ENCODE data around the gene HOXA3. TPM values are rescaled to one million over a fixed set of nuclear protein-coding genes. Genes with fewer than 3 reads are reported as not detected.

Gene HOXA3
- total and polyA plus RNA-seq, 7 donors: 0.65 to 5.6 (median 3.3) TPM

DNA sequence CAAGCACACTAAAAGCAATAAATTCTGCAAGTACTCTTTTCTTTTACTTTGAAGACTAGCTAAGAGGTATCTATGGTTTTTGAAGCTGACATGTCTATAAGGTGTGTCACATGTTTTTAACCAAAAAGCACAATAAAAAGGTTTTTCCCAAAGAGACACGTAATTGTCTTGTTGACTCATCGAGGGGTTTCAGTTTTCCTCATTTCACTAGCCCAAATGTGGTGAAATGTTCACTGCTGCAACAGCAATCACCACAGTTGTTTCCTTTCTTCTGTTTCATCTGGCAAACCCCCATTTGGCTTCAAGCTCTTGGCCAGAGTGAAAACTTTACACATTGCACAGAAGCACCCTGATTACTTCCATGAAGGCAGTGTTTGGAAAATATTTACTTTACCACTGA is 18.0 kb downstream of the HOXA3 start:
- TF ChIP-seq, protein P1, sequence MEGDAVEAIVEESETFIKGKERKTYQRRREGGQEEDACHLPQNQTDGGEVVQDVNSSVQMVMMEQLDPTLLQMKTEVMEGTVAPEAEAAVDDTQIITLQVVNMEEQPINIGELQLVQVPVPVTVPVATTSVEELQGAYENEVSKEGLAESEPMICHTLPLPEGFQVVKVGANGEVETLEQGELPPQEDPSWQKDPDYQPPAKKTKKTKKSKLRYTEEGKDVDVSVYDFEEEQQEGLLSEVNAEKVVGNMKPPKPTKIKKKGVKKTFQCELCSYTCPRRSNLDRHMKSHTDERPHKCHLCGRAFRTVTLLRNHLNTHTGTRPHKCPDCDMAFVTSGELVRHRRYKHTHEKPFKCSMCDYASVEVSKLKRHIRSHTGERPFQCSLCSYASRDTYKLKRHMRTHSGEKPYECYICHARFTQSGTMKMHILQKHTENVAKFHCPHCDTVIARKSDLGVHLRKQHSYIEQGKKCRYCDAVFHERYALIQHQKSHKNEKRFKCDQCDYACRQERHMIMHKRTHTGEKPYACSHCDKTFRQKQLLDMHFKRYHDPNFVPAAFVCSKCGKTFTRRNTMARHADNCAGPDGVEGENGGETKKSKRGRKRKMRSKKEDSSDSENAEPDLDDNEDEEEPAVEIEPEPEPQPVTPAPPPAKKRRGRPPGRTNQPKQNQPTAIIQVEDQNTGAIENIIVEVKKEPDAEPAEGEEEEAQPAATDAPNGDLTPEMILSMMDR (IDR thresholded peaks at IDR 0.05): no peak
- intact Hi-C loops (cut with DNase I): no loop called here
- peak in 1 of 4 donors; percentile 47 for ATAC-seq
- DNase-seq: no peak
- Histone ChIP-seq H3K27me3 (ENCODE audit: insufficient read depth in 3 of 3, low read length in 2 of 3) (no peaks in the 10 kb centered on the region), H3K4me3 (peak overlapping the region; percentile 28), H3K27ac (peak overlapping the region; percentile 69), H3K9me3 (no peaks in the 10 kb centered on the region), H3K36me3 (ENCODE audit: insufficient read depth in 1 of 2, low read depth in 1 of 2) (no peaks in the 10 kb centered on the region), H3K4me1 (peaks cover 56% of the 10 kb centered on the region)
- WGBS, 3 donors: 2 to 5% (median 3%) methylated on average over 2 of the region's 2 CpGs

DNA sequence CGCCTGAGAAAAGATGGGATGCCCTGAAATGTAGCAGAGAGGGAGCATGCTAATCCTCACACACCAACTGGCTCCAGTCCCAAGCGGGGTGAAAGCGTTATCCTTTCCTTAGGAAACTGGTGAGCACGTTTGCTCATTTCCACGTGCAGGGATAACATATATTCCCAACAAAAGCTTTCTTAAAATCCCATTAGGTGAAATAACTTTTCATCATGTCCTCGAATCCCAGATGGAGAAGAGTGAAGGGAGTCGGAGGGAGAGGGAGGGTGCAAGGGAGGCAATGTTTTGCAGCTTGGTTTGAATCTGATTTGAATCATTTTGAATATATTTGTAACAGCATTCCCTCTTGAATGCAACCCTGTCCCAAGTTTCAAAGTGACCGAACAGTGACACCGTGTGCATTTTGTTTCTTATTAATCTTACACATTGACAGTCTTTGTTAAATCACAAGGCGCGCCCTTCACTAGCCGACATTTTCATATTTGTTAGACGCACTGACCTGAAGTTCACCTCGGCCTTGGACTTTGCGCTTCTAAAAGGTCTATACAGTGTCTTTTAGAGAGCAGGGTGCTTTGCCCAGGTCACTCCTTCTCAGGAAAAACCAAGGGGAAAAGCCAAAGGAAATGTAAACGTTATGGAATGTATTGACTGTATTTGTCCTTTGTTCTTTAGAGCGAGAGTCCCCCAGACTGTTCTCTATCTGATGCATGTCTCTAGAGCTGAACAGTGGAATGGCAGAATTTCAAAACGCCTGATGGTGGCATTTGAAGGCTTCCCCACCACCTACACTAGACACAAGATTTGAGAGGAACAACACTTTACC is 18.8 kb downstream of the HOXA3 start:
- Histone ChIP-seq H3K27ac (peak overlapping the region; percentile 69), H3K9me3 (no peaks in the 10 kb centered on the region), H3K4me1 (peaks cover 62% of the 10 kb centered on the region), H3K36me3 (ENCODE audit: insufficient read depth in 1 of 2, low read depth in 1 of 2) (no peaks in the 10 kb centered on the region), H3K27me3 (ENCODE audit: insufficient read depth in 3 of 3, low read length in 2 of 3) (no peaks in the 10 kb centered on the region), H3K4me3 (peak overlapping the region; percentile 28)
- DNase-seq (no peak), ATAC-seq (no peak)
- TF ChIP-seq, protein P1 (IDR thresholded peaks at IDR 0.05): no peak
- intact Hi-C loops (cut with DNase I): no loop called here
- WGBS, 3 donors: 56 to 63% (median 59%) methylated on average over 18 of the region's 18 CpGs

DNA sequence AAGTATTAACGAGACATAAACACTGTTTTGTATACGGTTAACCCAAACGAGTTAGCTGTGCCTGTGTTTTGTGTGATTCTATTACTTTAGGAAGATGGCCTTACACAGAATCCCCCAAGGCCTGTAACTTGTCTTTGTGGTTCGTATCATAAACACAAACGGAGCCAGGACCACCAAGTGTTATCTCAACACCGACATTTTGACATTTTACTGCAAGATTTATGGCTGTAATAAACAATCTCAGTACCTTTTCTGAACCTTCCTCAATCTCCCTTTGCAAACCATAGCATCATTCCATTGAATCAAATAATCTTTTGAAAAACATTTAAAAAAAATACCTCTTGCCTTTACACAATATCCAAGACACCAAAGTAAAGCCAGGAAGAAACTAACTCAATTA is 19.4 kb downstream of the HOXA3 start:
- intact Hi-C loops (cut with DNase I): no loop called here
- Histone ChIP-seq H3K27ac (peak overlapping the region; percentile 69), H3K4me3 (no peak overlapping the region), H3K4me1 (peaks cover 65% of the 10 kb centered on the region), H3K36me3 (ENCODE audit: insufficient read depth in 1 of 2, low read depth in 1 of 2) (no peaks in the 10 kb centered on the region), H3K27me3 (ENCODE audit: insufficient read depth in 3 of 3, low read length in 2 of 3) (no peaks in the 10 kb centered on the region), H3K9me3 (no peaks in the 10 kb centered on the region)
- TF ChIP-seq, protein P1 (IDR thresholded peaks at IDR 0.05): no peak
- 63 to 80% (median 68%) methylated on average over 6 of the region's 6 CpGs for WGBS, 3 donors
- ATAC-seq (no peak), DNase-seq (no peak)

DNA sequence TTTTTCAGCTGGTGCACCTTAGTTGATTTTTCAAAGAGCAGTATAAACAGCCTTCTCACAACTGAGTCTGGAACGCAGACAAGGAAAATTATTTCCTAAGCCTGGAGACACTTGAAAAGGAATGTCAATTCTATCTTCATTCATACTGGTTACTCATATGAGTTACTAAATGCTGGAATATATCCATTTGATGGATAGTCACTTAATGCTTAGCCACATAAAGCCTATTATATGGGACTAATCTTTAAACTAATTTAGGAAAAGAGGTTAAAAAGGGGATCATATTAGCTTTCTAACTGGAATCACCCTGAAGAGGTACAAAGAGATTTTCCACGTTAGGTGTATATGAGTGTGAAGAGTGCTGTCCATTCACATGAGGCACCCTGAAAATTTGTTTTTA is 20.2 kb downstream of the HOXA3 start:
- DNase-seq (no peak), ATAC-seq (no peak)
- Histone ChIP-seq H3K27me3 (ENCODE audit: insufficient read depth in 3 of 3, low read length in 2 of 3) (no peaks in the 10 kb centered on the region), H3K27ac (no peak overlapping the region), H3K4me1 (peaks cover 67% of the 10 kb centered on the region), H3K9me3 (no peaks in the 10 kb centered on the region), H3K4me3 (no peak overlapping the region), H3K36me3 (ENCODE audit: insufficient read depth in 1 of 2, low read depth in 1 of 2) (no peaks in the 10 kb centered on the region)
- 78 to 92% (median 82%) methylated on average over 2 of the region's 2 CpGs for WGBS, 3 donors
- intact Hi-C loops (cut with DNase I): no loop called here
- TF ChIP-seq, protein P1 (IDR thresholded peaks at IDR 0.05): no peak

All from psoas muscle (tissue), 8 donors.